Trophoblast cell (in vitro differentiated cells and primary cell): ENCODE results near the gene RHOG.

ENCODE experiments used
- DNase-seq, 2 donors: peaks; one replicate each; pipeline ENCODE4 v3.0.0-alpha.2; 2016
- H2AFZ ChIP-seq: 2 replicates; pipeline ENCODE4 v1.6.1; 2013; ENCODE audit warnings: low read length, moderate library complexity, mild to moderate bottlenecking; ENCODE audit not compliant: insufficient read depth, poor library complexity
- H2AK5ac ChIP-seq: 2 replicates; pipeline ENCODE4 v1.6.1; 2013; ENCODE audit warnings: mild to moderate bottlenecking, low read length
- H2BK120ac ChIP-seq: 2 replicates; pipeline ENCODE4 v1.6.1; 2013; ENCODE audit warnings: low read length, mild to moderate bottlenecking, moderate library complexity; ENCODE audit not compliant: insufficient read depth, poor library complexity
- H2BK12ac ChIP-seq: 2 replicates; pipeline ENCODE4 v1.6.1; 2013; ENCODE audit warnings: mild to moderate bottlenecking, low read length, moderate library complexity
- H2BK5ac ChIP-seq: 2 replicates; pipeline ENCODE4 v1.6.1; 2013; ENCODE audit warnings: low read length, low read depth, moderate library complexity, mild to moderate bottlenecking; ENCODE audit not compliant: poor library complexity
- H3K14ac ChIP-seq: 2 replicates; pipeline ENCODE4 v1.6.1; 2013; ENCODE audit warnings: mild to moderate bottlenecking, low read length
- H3K18ac ChIP-seq: 2 replicates; pipeline ENCODE4 v1.6.1; 2013; ENCODE audit warnings: mild to moderate bottlenecking, low read length
- H3K23ac ChIP-seq: 2 replicates; pipeline ENCODE4 v1.6.1; 2013; ENCODE audit warnings: low read length
- H3K27ac ChIP-seq: 2 replicates; pipeline ENCODE4 v1.5.1; 2013; ENCODE audit warnings: low read depth, mild to moderate bottlenecking, inconsistent platforms, low read length, moderate library complexity
- H3K27me3 ChIP-seq: 2 replicates; pipeline ENCODE4 v1.6.1; 2013; ENCODE audit warnings: inconsistent platforms, mild to moderate bottlenecking, low read length, moderate library complexity; ENCODE audit not compliant: insufficient read depth
- H3K36me3 ChIP-seq, 2 experiments: 1 replicate in 1 of 2; 2 replicates in 1 of 2; pipeline ENCODE4 v1.6.1; 2013; ENCODE audit warnings: low read length in 2 of 2, mild to moderate bottlenecking in 2 of 2, moderate library complexity in 1 of 2; ENCODE audit not compliant: insufficient read depth in 2 of 2, control insufficient read depth in 1 of 2
- H3K4ac ChIP-seq: 2 replicates; pipeline ENCODE4 v1.6.1; 2013; ENCODE audit warnings: low read depth, mild to moderate bottlenecking, low read length, moderate library complexity
- H3K4me1 ChIP-seq, 2 experiments: 1 replicate in 1 of 2; 2 replicates in 1 of 2; pipeline ENCODE4 v1.6.1; 2013; ENCODE audit warnings: low read length in 2 of 2, mild to moderate bottlenecking in 2 of 2, moderate library complexity in 1 of 2; ENCODE audit not compliant: insufficient read depth in 2 of 2, control insufficient read depth in 1 of 2
- H3K4me2 ChIP-seq: 2 replicates; pipeline ENCODE4 v1.6.1; 2013; ENCODE audit warnings: inconsistent platforms, mild to moderate bottlenecking, low read length, moderate library complexity
- H3K4me3 ChIP-seq: 2 replicates; pipeline ENCODE4 v1.5.1; 2013; ENCODE audit warnings: mild to moderate bottlenecking, low read depth, low read length, inconsistent platforms
- H3K79me1 ChIP-seq: one replicate; pipeline ENCODE4 v1.6.1; 2013; ENCODE audit warnings: low read length
- H3K79me2 ChIP-seq: 2 replicates; pipeline ENCODE4 v1.6.1; 2013; ENCODE audit warnings: low read length, mild to moderate bottlenecking; ENCODE audit not compliant: control insufficient read depth, insufficient read depth, poor library complexity
- H3K9ac ChIP-seq: 2 replicates; pipeline ENCODE4 v1.6.1; 2013; ENCODE audit warnings: mild to moderate bottlenecking, low read length
- H3K9me3 ChIP-seq: 2 replicates; pipeline ENCODE4 v1.6.1; 2013; ENCODE audit warnings: low read depth, mild to moderate bottlenecking, control low read depth, inconsistent platforms, low read length; ENCODE audit not compliant: insufficient read depth
- H4K12ac ChIP-seq: 2 replicates; pipeline ENCODE4 v1.6.1; 2013; ENCODE audit warnings: low read depth, mild to moderate bottlenecking, low read length, moderate library complexity
- H4K8ac ChIP-seq: 2 replicates; pipeline ENCODE4 v1.6.1; 2013; ENCODE audit warnings: low read depth, mild to moderate bottlenecking, low read length, moderate library complexity
- H4K91ac ChIP-seq: one replicate; pipeline ENCODE4 v1.6.1; 2013; ENCODE audit warnings: low read depth, mild to moderate bottlenecking, low read length, moderate library complexity
- WGBS: extraction: QIAGEN DNeasy Blood & Tissue Kit; methylation state at CpG from one replicate; pipeline ENCODE4 v1.1.7; 2013; ENCODE audit warnings: missing lambda C conversion rate; ENCODE audit not compliant: insufficient read length, insufficient coverage; ENCODE audit errors: extremely low coverage; 5-methylcytosine and 5-hydroxymethylcytosine counted together

The RHOG gene

DNA sequence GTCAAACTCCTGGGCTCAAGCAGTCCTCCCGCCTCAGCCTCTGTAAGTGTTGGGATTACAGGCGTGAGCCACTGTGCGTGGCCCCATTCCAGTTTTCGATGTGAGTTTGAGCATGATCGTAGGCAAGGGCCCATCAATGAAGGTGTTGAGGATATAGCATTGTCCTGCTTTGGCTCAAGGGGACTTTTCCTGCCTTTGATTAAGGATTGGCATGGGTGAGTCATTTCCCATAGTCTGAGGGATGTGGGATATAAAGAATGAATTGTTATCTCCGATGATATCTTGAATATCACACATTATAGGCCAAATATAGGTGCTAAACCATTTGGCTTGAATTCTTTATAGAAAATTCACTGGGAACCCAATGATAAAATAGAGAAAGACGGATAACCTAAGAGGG lies 45.1 kb upstream of the RHOG start:
- WGBS = no CpG with 5 or more reads among the region's 7 CpGs
- Histone ChIP-seq H3K18ac (peak overlapping the region; percentile 75), H2BK5ac (no peak overlapping the region), H3K23ac (no peak overlapping the region), H3K9me3 (no peaks in the 10 kb centered on the region), H3K27ac (no peak overlapping the region), H4K12ac (no peak overlapping the region), H3K79me2 (no peaks in the 10 kb centered on the region), H3K36me3 (no peaks in the 10 kb centered on the region), H3K4ac (no peak overlapping the region), H2BK12ac (no peak overlapping the region), H2BK120ac (no peak overlapping the region), H4K91ac (no peak overlapping the region), H3K79me1 (no peaks in the 10 kb centered on the region), H3K4me3 (no peak overlapping the region), H3K14ac (no peak overlapping the region), H4K8ac (no peak overlapping the region), H3K4me2 (no peak overlapping the region), H3K9ac (no peak overlapping the region), H2AK5ac (no peak overlapping the region), H3K27me3 (no peaks in the 10 kb centered on the region), H3K4me1 (no peaks in the 10 kb centered on the region), H2AFZ (no peak overlapping the region)
- DNase-seq = no peak

- peaks cover 0 to 1% of the 10 kb centered on the region in 2 experiments for H3K36me3 ChIP-seq
- H3K79me1 ChIP-seq = no peaks in the 10 kb centered on the region
- H2AK5ac ChIP-seq = no peak overlapping the region
- no peaks in the 10 kb centered on the region for H3K27me3 ChIP-seq
- no peak overlapping the region for H2BK120ac ChIP-seq
- H3K4me2 ChIP-seq = no peak overlapping the region
- no peak overlapping the region for H2BK5ac ChIP-seq
- H3K4me3 ChIP-seq = no peak overlapping the region
- H3K23ac ChIP-seq = no peak overlapping the region
- H3K27ac ChIP-seq = no peak overlapping the region
- no peak overlapping the region for H4K8ac ChIP-seq
- no peak overlapping the region for H3K4ac ChIP-seq
- no peak overlapping the region for H3K18ac ChIP-seq
- no peak overlapping the region for H4K12ac ChIP-seq
- H3K79me2 ChIP-seq = peaks cover 2% of the 10 kb centered on the region
- DNase-seq = no peak
- no peaks in the 10 kb centered on the region for H3K9me3 ChIP-seq
- no peak overlapping the region for H2AFZ ChIP-seq
- H3K14ac ChIP-seq = no peak overlapping the region
- no peak overlapping the region for H2BK12ac ChIP-seq
- H4K91ac ChIP-seq = no peak overlapping the region
- H3K9ac ChIP-seq = no peak overlapping the region
- H3K4me1 ChIP-seq = peaks cover 0 to 4% of the 10 kb centered on the region in 2 experiments
Measured at GRCh38 chr11:3882655-3883054, 41.9 kb upstream of the RHOG start.

GRCh38 chr11:3880724-3881123 lies 40.0 kb upstream of the RHOG start:
- Histone ChIP-seq H2BK120ac (no peak overlapping the region), H3K14ac (no peak overlapping the region), H3K79me2 (peaks cover 2% of the 10 kb centered on the region), H2BK5ac (no peak overlapping the region), H3K18ac (no peak overlapping the region), H4K8ac (no peak overlapping the region), H3K36me3 (peaks cover 0 to 1% of the 10 kb centered on the region in 2 experiments), H3K23ac (no peak overlapping the region), H3K9me3 (no peaks in the 10 kb centered on the region), H2AK5ac (no peak overlapping the region), H2BK12ac (no peak overlapping the region), H2AFZ (no peak overlapping the region), H3K4ac (no peak overlapping the region), H3K4me2 (no peak overlapping the region), H4K12ac (no peak overlapping the region), H4K91ac (no peak overlapping the region), H3K27ac (no peak overlapping the region), H3K79me1 (no peaks in the 10 kb centered on the region), H3K4me1 (peaks cover 3 to 7% of the 10 kb centered on the region in 2 experiments), H3K9ac (no peak overlapping the region), H3K27me3 (no peaks in the 10 kb centered on the region), H3K4me3 (no peak overlapping the region)
- WGBS = no CpG with 5 or more reads among the region's 3 CpGs
- DNase-seq = no peak

GRCh38 chr11:3879967-3880542 lies 39.3 kb upstream of the RHOG start:
- no peak for DNase-seq
- Histone ChIP-seq H3K79me2 (peaks cover 2% of the 10 kb centered on the region), H3K79me1 (no peaks in the 10 kb centered on the region), H3K4me1 (peaks cover 3 to 7% of the 10 kb centered on the region in 2 experiments), H3K23ac (no peak overlapping the region), H2BK12ac (no peak overlapping the region), H3K9ac (no peak overlapping the region), H2BK120ac (no peak overlapping the region), H3K9me3 (no peaks in the 10 kb centered on the region), H3K27me3 (no peaks in the 10 kb centered on the region), H3K18ac (no peak overlapping the region), H2BK5ac (no peak overlapping the region), H3K4ac (no peak overlapping the region), H3K14ac (no peak overlapping the region), H3K4me2 (no peak overlapping the region), H3K36me3 (peaks cover 0 to 1% of the 10 kb centered on the region in 2 experiments), H3K27ac (no peak overlapping the region), H4K12ac (no peak overlapping the region), H3K4me3 (no peak overlapping the region), H2AFZ (no peak overlapping the region), H4K91ac (no peak overlapping the region), H2AK5ac (no peak overlapping the region), H4K8ac (no peak overlapping the region)
- WGBS = no CpG with 5 or more reads among the region's 2 CpGs
